Mucosa of descending colon (tissue), 3 donors: Measurements from ENCODE around the gene PRKRIP1. TPM values are rescaled to one million over a fixed set of nuclear protein-coding genes. Genes with fewer than 3 reads are reported as not detected.

Source experiments
- ATAC-seq: fragments of 200-7000 bp; cut with Tn5 transposase; one replicate; pipeline ENCODE4 v1.9.1; 2020; ENCODE audit warnings: mild to moderate bottlenecking, moderate library complexity
- DNase-seq, 3 donors: peaks; one replicate each; pipeline ENCODE4 v3.0.0-alpha.2; 2020
- H3K36me3 ChIP-seq: fragments of 200-600 bp; one replicate; pipeline ENCODE4 v1.8.0; 2021; ENCODE audit warnings: low read depth, mild to moderate bottlenecking
- H3K4me1 ChIP-seq: fragments of 200-600 bp; one replicate; pipeline ENCODE4 v1.8.0; 2021; ENCODE audit warnings: low read depth, mild to moderate bottlenecking
- H3K4me3 ChIP-seq: fragments of 200-600 bp; one replicate; pipeline ENCODE4 v1.8.0; 2021; ENCODE audit warnings: mild to moderate bottlenecking
- H3K9me3 ChIP-seq: fragments of 200-600 bp; one replicate; pipeline ENCODE4 v1.8.0; 2021; ENCODE audit warnings: mild to moderate bottlenecking
- CTCF ChIP-seq: fragments of 200-600 bp; IDR thresholded peaks from one replicate; pipeline ENCODE4 v1.8.0; 2022; ENCODE audit warnings: antibody characterized with exemption, mild to moderate bottlenecking
- intact Hi-C, 2 donors: fragments of 100-400 bp; cut with DNase I in 1 of 2; cut with micrococcal nuclease in 1 of 2; formaldehyde crosslinking; loops; one replicate each; pipeline versions ENCODE4 v1.11.0 to v1.11.1; 2022; cut with DNase I, micrococcal nuclease
- total RNA-seq, 3 donors: library from RNA; stranded (reverse); fragmentation: NEBNext Ultra II Directional in 2 of 3; extraction: Animal tissue kit (Norgen Biotek cat#: 25700) in 2 of 3; gene quantifications; one replicate each; pipeline versions ENCODE4 v1.2.1 to v1.2.4, GENCODE V29; 2021 to 2023
- donor health status: DM: no; HTN: no; CAD: no; lungs with moderate emphysema.
- donor health status: DM: no; HTN: no; CAD: no.
- donor health status: DM: no; HTN: yes; CAD: no.

The PRKRIP1 gene
- total RNA-seq, 3 donors from 2014 or later, result 15.1 to 24.1 (median 18.6) TPM

DNA sequence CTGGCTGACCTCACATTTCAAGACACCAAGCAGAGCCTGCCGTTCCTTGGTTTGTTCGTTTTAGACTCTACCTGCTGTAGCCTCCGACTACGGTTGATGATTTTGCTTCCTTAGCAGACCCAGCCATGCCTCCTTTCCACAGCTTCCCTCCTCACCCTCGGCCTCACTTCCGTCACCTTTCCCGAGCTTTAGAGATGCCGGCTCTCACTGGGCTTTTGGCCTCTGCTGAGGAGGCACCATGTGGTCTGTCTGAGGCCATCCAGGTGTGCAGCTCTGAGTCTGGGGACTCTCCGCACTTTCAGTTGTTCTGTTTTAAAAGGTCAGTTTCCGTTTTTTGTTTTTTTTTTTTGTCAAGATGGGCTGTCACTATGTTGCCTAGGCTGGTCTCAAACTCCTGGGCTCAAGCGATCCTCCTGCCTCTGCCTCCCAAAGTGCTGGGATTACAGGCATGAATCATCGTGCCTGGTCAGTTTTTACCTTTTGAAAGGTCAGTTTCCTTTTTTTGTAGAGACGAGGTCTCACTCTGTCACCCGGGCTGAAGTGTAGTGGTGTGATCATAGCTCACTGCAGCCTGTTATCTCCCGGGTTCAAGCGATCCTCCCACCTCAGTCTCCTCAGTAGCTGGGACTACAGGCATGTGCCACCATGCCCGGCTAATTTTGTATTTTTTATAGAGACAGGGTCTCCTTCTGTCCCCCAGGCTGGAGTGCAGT, 49.0 kb downstream of the PRKRIP1 start:
- peak; percentile 33 for ATAC-seq
- no peak overlapping the region for H3K4me3 ChIP-seq
- no peaks in the 10 kb centered on the region for H3K9me3 ChIP-seq
- intact Hi-C loops, result no loop called here
- no peak for TF ChIP-seq CTCF
- no peaks in the 10 kb centered on the region for H3K36me3 ChIP-seq
- H3K4me1 ChIP-seq, result no peaks in the 10 kb centered on the region
- no peak for DNase-seq

- intact Hi-C loops, result no loop called here
- Histone ChIP-seq H3K36me3 (no peaks in the 10 kb centered on the region), H3K4me1 (no peaks in the 10 kb centered on the region), H3K9me3 (no peaks in the 10 kb centered on the region), H3K4me3 (no peak overlapping the region)
- DNase-seq (no peak), ATAC-seq (no peak)
- no peak for TF ChIP-seq CTCF
Observed at GRCh38 chr7:102445674-102446071, 49.5 kb downstream of the PRKRIP1 start.

GRCh38 chr7:102446387-102447156, 50.4 kb downstream of the PRKRIP1 start:
- Histone ChIP-seq H3K36me3 (no peaks in the 10 kb centered on the region), H3K9me3 (no peaks in the 10 kb centered on the region), H3K4me1 (no peaks in the 10 kb centered on the region), H3K4me3 (no peak overlapping the region)
- peak; percentile 13 for ATAC-seq
- no peak for DNase-seq
- TF ChIP-seq CTCF, result no peak
- intact Hi-C loops, result no loop called here

DNA sequence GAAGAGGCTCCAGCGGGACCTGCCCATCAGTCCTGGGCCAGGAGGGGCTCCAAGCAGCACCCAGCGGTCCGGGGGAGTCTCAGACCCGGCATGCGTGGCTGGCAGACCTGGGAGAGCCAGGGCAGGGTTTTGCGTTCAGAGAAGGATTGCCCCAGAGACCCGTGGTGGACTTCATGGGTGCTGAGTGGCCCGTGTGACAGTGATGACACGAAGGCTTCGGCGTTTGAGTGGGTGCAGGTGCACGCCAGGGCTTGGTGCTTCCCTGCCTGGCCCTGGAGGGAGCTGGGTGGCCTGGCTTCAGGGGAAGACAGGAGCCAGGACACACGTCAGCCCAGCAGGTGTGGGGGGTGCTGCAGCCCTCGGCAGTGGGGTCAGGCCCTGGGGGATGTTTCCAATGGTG, 51.1 kb downstream of the PRKRIP1 start:
- intact Hi-C loops, result no loop called here
- TF ChIP-seq CTCF, result no peak
- ATAC-seq, result no peak

GRCh38 chr7:102449136-102449535, 53.0 kb downstream of the PRKRIP1 start:
- no peaks in the 10 kb centered on the region for H3K9me3 ChIP-seq
- DNase-seq, result no peak
- H3K36me3 ChIP-seq, result no peaks in the 10 kb centered on the region
- no peak for ATAC-seq
- no peak for TF ChIP-seq CTCF
- intact Hi-C loops, result no loop called here
- no peaks in the 10 kb centered on the region for H3K4me1 ChIP-seq
- H3K4me3 ChIP-seq, result no peak overlapping the region

More for the DNA sequence above, 51.1 kb downstream of the PRKRIP1 start:
- Histone ChIP-seq H3K9me3 (no peaks in the 10 kb centered on the region), H3K4me1 (no peaks in the 10 kb centered on the region), H3K36me3 (no peaks in the 10 kb centered on the region), H3K4me3 (no peak overlapping the region)
- DNase-seq, result no peak
